Lower leg skin (tissue), 4 donors: ENCODE results near the gene CCDC177. TPM values are rescaled to one million over a fixed set of nuclear protein-coding genes. Genes with fewer than 3 reads are reported as not detected.
"Not testable (repeated sequence)": the region's sequence is repeated elsewhere in the genome, so short reads cannot be mapped to it uniquely, and the experiment has no call there.

ENCODE experiments used
- DNase-seq, 2 donors: peaks; one replicate each; pipeline ENCODE4 v3.0.0-alpha.2; 2019; ENCODE audit warnings: low spot score in 2 of 2
- H3K4me3 ChIP-seq: fragments of 200-600 bp; sonication (generic); 2 replicates; pipeline ENCODE4 v1.5.1; 2017; ENCODE audit warnings: mild to moderate bottlenecking, low read depth; ENCODE audit not compliant: poor library complexity, severe bottlenecking
- CTCF ChIP-seq, 3 donors: fragments of 450-650 bp; IDR thresholded peaks; one replicate each; pipeline ENCODE4 v1.5.1; 2016; ENCODE audit warnings: antibody characterized with exemption in 3 of 3, mild to moderate bottlenecking in 3 of 3, moderate library complexity in 2 of 3
- POLR2A ChIP-seq, 2 donors: fragments of 450-650 bp; IDR thresholded peaks; one replicate each; pipeline ENCODE4 v1.6.1; 2016 to 2017; ENCODE audit warnings: antibody characterized with exemption in 2 of 2, mild to moderate bottlenecking in 1 of 2, moderate library complexity in 1 of 2
- WGBS, 2 donors: methylation state at CpG; one replicate each; pipeline ENCODE4 v1.1.5; 2018; 5-methylcytosine and 5-hydroxymethylcytosine counted together
- intact Hi-C: fragments of 100-400 bp; cut with DNase I; formaldehyde crosslinking; loops from one replicate; pipeline ENCODE4 v1.15.0; 2023; ENCODE audit warnings: low total_unique reads
- total RNA-seq, 4 donors: library from RNA; depleted of rRNA; stranded (reverse); fragments of >200 nt; gene quantifications; one replicate each; pipeline ENCODE4 v1.1.0, GENCODE V29; 2016

CCDC177 gene
- total RNA-seq, 4 donors from 2014 or later = 0.12 to 0.19 TPM; not detected in 2

- H3K4me3 ChIP-seq = no peak overlapping the region
- WGBS, 2 donors = 81 to 83% methylated on average over 5 of the region's 5 CpGs
- intact Hi-C loops = no loop called here
- DNase-seq = no peak
- TF ChIP-seq CTCF (IDR thresholded peaks at IDR 0.05) = no peak
These were observed 31.9 kb upstream of the CCDC177 start for GRCh38 chr14:69606258-69607184.

- intact Hi-C loops = no loop called here
- no peak overlapping the region for H3K4me3 ChIP-seq
- TF ChIP-seq POLR2A (IDR thresholded peaks at IDR 0.05) = no peak
- no peak for TF ChIP-seq CTCF (IDR thresholded peaks at IDR 0.05)
- no peak for DNase-seq
These were observed 31.1 kb upstream of the CCDC177 start for GRCh38 chr14:69605738-69606137.

- intact Hi-C loops = loop anchor here (5.0 kb wide), 1 partner anchor 127 kb away; no protein-coding TSS in a partner anchor
- no peak for DNase-seq
- WGBS, 2 donors = 76 to 79% methylated on average over 3 of the region's 3 CpGs
- H3K4me3 ChIP-seq = no peak overlapping the region
- TF ChIP-seq CTCF (IDR thresholded peaks at IDR 0.05) (no peak), POLR2A (IDR thresholded peaks at IDR 0.05) (no peak)
These were observed 25.7 kb upstream of the CCDC177 start for GRCh38 chr14:69600304-69600891.

DNA sequence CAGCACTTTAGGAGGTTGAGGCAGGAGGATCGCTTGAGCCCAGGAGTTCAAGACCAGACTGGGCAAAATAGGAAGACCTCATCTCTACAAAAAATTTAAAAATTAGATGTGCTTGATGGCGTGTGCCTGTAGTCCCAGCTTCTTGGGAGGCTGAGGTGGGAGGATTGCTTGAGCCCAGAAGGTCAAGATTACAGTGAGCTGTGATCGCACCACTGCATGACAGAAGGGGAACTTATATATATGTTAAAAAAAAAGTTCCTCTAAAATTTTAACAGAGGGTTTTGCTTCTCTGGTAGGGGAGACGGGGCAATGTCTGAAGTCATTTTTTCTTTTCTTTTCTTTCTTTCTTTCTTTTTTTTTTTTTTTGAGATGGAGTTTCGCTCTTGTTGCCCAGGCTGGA is 24.8 kb upstream of the CCDC177 start:
- H3K4me3 ChIP-seq, DNase-seq, intact Hi-C loops: not testable (repeated sequence)
- 96 to 97% methylated on average over 5 of the region's 5 CpGs for WGBS, 2 donors

GRCh38 chr14:69595336-69595735 is 20.7 kb upstream of the CCDC177 start:
- no peak for DNase-seq
- WGBS, 2 donors = 91 to 92% methylated on average over 5 of the region's 5 CpGs
- intact Hi-C loops = no loop called here
- H3K4me3 ChIP-seq = no peak overlapping the region
- TF ChIP-seq CTCF (IDR thresholded peaks at IDR 0.05) (no peak), POLR2A (IDR thresholded peaks at IDR 0.05) (no peak)

- no peak for DNase-seq
- TF ChIP-seq POLR2A (IDR thresholded peaks at IDR 0.05) (no peak), CTCF (IDR thresholded peaks at IDR 0.05) (no peak)
- intact Hi-C loops = no loop called here
- H3K4me3 ChIP-seq = no peak overlapping the region
- WGBS, 2 donors = 70 to 72% methylated on average over 6 of the region's 6 CpGs
These were observed 20.2 kb upstream of the CCDC177 start for GRCh38 chr14:69594846-69595245.
